RWPE1 (cell line): ENCODE results near the gene AP4S1.
A peak's percentile ranks its signal among the peaks of the same experiment; 100 is the strongest.

Experiments
- CTCF ChIA-PET: fragments of 350-600 bp; sonication (Branson Sonifier 250); formaldehyde crosslinking; extraction: SDS; loops from one replicate; lab custom pipeline; 2021; lab: Yijun Ruan, JAX
- POLR2A ChIA-PET: fragments of 400-600 bp; formaldehyde crosslinking; extraction: SDS; loops from one replicate; lab custom pipeline; 2020; ENCODE audit warnings: antibody characterized with exemption; ENCODE audit not compliant: low non-redundant PET; lab: Yijun Ruan, JAX
- DNase-seq: peaks from one replicate; pipeline ENCODE4 v3.0.0; 2012; ENCODE audit warnings: low spot score
- H3K27ac ChIP-seq: fragments of 450-650 bp; 2 replicates; pipeline ENCODE4 v1.5.1; 2017
- CTCF ChIP-seq: fragments of 450-650 bp; conservative IDR thresholded peaks from 2 replicates; pipeline ENCODE4 v1.5.1; 2017; ENCODE audit warnings: low read depth, mild to moderate bottlenecking

AP4S1 gene

GRCh38 chr14:31127690-31128089 lies 102.2 kb downstream of the AP4S1 start:
- DNase-seq = no peak
- ChIA-PET POLR2A (no interaction called here), CTCF (interaction anchor here (0.6 kb wide), 1 partner anchor 273 kb away, joined by 5 read pairs; no protein-coding TSS in a partner anchor)
- no peak for TF ChIP-seq CTCF
- H3K27ac ChIP-seq = no peak overlapping the region

GRCh38 chr14:31128601-31129526 lies 103.4 kb downstream of the AP4S1 start:
- CTCF ChIA-PET = no interaction called here
- POLR2A ChIA-PET = no interaction called here
- H3K27ac ChIP-seq = no peak overlapping the region
- no peak for TF ChIP-seq CTCF
- no peak for DNase-seq

- H3K27ac ChIP-seq = no peak overlapping the region
- ChIA-PET POLR2A (no interaction called here), CTCF (interaction anchor here (0.6 kb wide), 1 partner anchor 1130 kb away, joined by 3 read pairs; no protein-coding TSS in a partner anchor)
- no peak for TF ChIP-seq CTCF
- DNase-seq = no peak
Measured at GRCh38 chr14:31133133-31133532, 107.7 kb downstream of the AP4S1 start.

GRCh38 chr14:31137214-31137889 lies 111.9 kb downstream of the AP4S1 start:
- ChIA-PET POLR2A (no interaction called here), CTCF (no interaction called here)
- TF ChIP-seq CTCF = no peak
- peak overlapping the region; percentile 27; the same call in 1 of the 2 replicates for H3K27ac ChIP-seq
- no peak for DNase-seq

GRCh38 chr14:31138301-31138700 lies 112.9 kb downstream of the AP4S1 start:
- H3K27ac ChIP-seq = no peak overlapping the region
- ChIA-PET CTCF (interaction anchor here (0.5 kb wide), 1 partner anchor 85 kb away, joined by 4 read pairs; no protein-coding TSS in a partner anchor), POLR2A (no interaction called here)
- TF ChIP-seq CTCF = no peak
- no peak for DNase-seq

- DNase-seq = no peak
- TF ChIP-seq CTCF = no peak
- no peak overlapping the region for H3K27ac ChIP-seq
- ChIA-PET POLR2A (no interaction called here), CTCF (no interaction called here)
Measured at GRCh38 chr14:31139301-31139847, 113.9 kb downstream of the AP4S1 start.
